Measurements from ENCODE around the gene MME. TPM values are rescaled to one million over a fixed set of nuclear protein-coding genes. Genes with fewer than 3 reads are reported as not detected.

The MME gene
- total RNA-seq (ENCODE audit: low replicate concordance): 3.5 and 1,234 TPM in 2 replicates

DNA sequence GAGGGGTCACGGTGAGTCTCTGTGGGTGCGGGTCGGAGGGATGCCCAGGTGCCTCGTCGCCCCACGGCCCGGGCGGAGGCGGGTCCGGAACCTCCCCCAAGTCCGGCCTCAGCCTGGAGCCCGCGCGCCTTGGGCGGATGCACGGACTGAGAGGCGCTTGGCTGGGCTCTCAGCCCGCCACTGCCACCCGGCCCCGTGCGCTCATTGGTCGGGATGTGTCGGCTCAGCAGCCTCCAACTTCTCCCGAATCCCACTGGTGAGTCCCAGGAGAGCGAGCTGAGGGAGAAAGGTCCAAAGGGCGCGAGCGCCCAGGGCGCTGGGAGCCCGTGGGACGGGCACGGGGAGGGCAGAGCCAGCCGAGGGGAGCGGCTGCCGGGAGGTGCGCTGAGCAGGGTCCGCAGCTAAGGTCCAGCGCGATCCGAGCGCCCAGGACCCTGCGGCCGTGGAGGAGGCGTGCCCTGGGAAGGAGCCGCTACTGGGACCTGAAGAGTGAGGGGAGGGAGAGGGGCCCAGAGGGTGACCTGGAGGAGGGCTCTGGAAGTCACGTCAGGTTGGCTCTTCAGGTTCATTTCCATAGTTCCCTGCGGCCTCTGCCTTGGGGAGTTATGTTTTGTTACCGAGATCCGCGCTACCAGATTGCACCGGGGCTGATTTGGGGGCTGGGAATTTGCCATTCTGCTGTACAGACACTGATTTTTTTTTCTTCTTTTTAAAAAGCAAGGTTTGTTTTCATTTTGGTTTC is at the start of gene MME:
Gene MME, plus strand, starts transcription at position 574 of the 742 bp plus-strand sequence. CDS start 3,849 bp downstream, outside the sequence.

Other genes with a start within 250 kb of the MME start
- gene STRIT1, start 213.4 kb downstream of the MME start, total RNA-seq (ENCODE audit: low replicate concordance): not detected in 2 replicates

All from smooth muscle cell of the coronary artery (primary cell).